H1 (cell line): Measurements from ENCODE around the gene EXT2. TPM values are rescaled to one million over a fixed set of nuclear protein-coding genes. Genes with fewer than 3 reads are reported as not detected.

ENCODE experiments used
- CTCF ChIA-PET: fragments of 300-600 bp; sonication (Branson Sonifier 250); formaldehyde crosslinking; loops from one replicate; lab custom pipeline; 2021; ENCODE audit not compliant: partially characterized antibody; lab: Charles Lee
- POLR2A ChIA-PET: fragments of 300-600 bp; sonication (Branson Sonifier 250); formaldehyde crosslinking; loops from one replicate; lab custom pipeline; 2021; ENCODE audit warnings: inconsistent platforms; ENCODE audit not compliant: partially characterized antibody; lab: Charles Lee
- DNase-seq, 2 experiments: peaks; one replicate each; pipeline versions ENCODE4 v3.0.0 to v3.0.0-alpha.2; 2010 to 2022; ENCODE audit warnings: low spot score in 2 of 2, low read depth in 1 of 2, mixed read lengths in 1 of 2
- FAIRE-seq: peaks from 2 replicates; lab custom pipeline; 2011; peaks lifted over from hg19 to GRCh38; lab: Jason Lieb, UNC
- H2AFZ ChIP-seq: 2 replicates; pipeline ENCODE4 v1.8.1; 2012; ENCODE audit warnings: low read length, inconsistent platforms
- H2AK5ac ChIP-seq: 2 replicates; pipeline ENCODE4 v1.6.1; 2013; ENCODE audit warnings: low read depth, low read length
- H2BK120ac ChIP-seq: replicated peaks from 2 replicates; pipeline ENCODE3; 2013; ENCODE audit warnings: low read depth, low read length, inconsistent platforms
- H2BK12ac ChIP-seq: 2 replicates; pipeline ENCODE4 v1.6.1; 2013; ENCODE audit warnings: low read depth, low read length
- H2BK15ac ChIP-seq: 2 replicates; pipeline ENCODE4 v1.6.1; 2013; ENCODE audit warnings: low read length
- H2BK20ac ChIP-seq: 2 replicates; pipeline ENCODE4 v1.6.1; 2013; ENCODE audit warnings: low read length
- H2BK5ac ChIP-seq: 2 replicates; pipeline ENCODE4 v1.6.1; 2013; ENCODE audit warnings: low read depth, low read length
- H3K14ac ChIP-seq: 2 replicates; pipeline ENCODE4 v1.6.1; 2013; ENCODE audit warnings: inconsistent platforms; ENCODE audit not compliant: insufficient read length
- H3K18ac ChIP-seq: 2 replicates; pipeline ENCODE4 v1.6.1; 2013; ENCODE audit warnings: low read length; ENCODE audit errors: extremely low read depth
- H3K23ac ChIP-seq: 2 replicates; pipeline ENCODE4 v1.6.1; 2013; ENCODE audit warnings: inconsistent platforms; ENCODE audit not compliant: insufficient read length
- H3K23me2 ChIP-seq: 2 replicates; pipeline ENCODE4 v1.6.1; 2013; ENCODE audit warnings: low read depth, low read length
- H3K27ac ChIP-seq: 2 replicates; pipeline ENCODE4 v1.6.1; 2011; ENCODE audit warnings: low read depth, low read length, inconsistent platforms
- H3K27me3 ChIP-seq, 4 experiments: replicated peaks in 1 of 4; 1 replicate in 1 of 4; 2 replicates in 3 of 4; pipeline versions ENCODE4 v1.6.1 to v1.8.1; 2011 to 2013; ENCODE audit warnings: low read length in 3 of 4, mild to moderate bottlenecking in 3 of 4, inconsistent platforms in 2 of 4, mixed read lengths in 2 of 4, moderate library complexity in 1 of 4; ENCODE audit not compliant: control insufficient read depth in 3 of 4, insufficient read depth in 3 of 4; ENCODE audit errors: extremely low read depth in 1 of 4
- H3K36me3 ChIP-seq, 4 experiments: 2 replicates each; pipeline versions ENCODE4 v1.6.1 to v1.8.1; 2011 to 2013; ENCODE audit warnings: mild to moderate bottlenecking in 4 of 4, low read length in 3 of 4, moderate library complexity in 2 of 4, control low read depth in 1 of 4, inconsistent platforms in 1 of 4; ENCODE audit not compliant: insufficient read depth in 4 of 4, control insufficient read depth in 2 of 4
- H3K4ac ChIP-seq: replicated peaks from 2 replicates; pipeline ENCODE3; 2013; ENCODE audit warnings: low read length, low read depth, mixed read lengths, inconsistent platforms; ENCODE audit not compliant: insufficient read length
- H3K4me1 ChIP-seq, 4 experiments: replicated peaks in 1 of 4; 1 replicate in 1 of 4; 2 replicates in 3 of 4; pipeline versions ENCODE4 v1.6.1 to v1.8.1; 2011 to 2013; ENCODE audit warnings: low read length in 3 of 4, inconsistent platforms in 2 of 4, mixed read lengths in 1 of 4; ENCODE audit not compliant: insufficient read depth in 4 of 4, control insufficient read depth in 3 of 4
- H3K4me2 ChIP-seq, 2 experiments: 2 replicates each; pipeline versions ENCODE4 v1.6.1 to v1.8.1; 2011 to 2013; ENCODE audit warnings: low read depth in 2 of 2, low read length in 2 of 2, control low read depth in 1 of 2, inconsistent platforms in 1 of 2, mild to moderate bottlenecking in 1 of 2; ENCODE audit not compliant: insufficient read depth in 1 of 2
- H3K4me3 ChIP-seq, 4 experiments: fragments of 200-600, 300-600 bp in 1 of 4; sonication (generic), shearing (Covaris generic), sonication (Bioruptor Twin) in 1 of 4; 2 replicates each; pipeline versions ENCODE4 v1.5.1 to v1.8.1; 2011 to 2016; ENCODE audit warnings: low read length in 4 of 4, low read depth in 3 of 4, control low read depth in 2 of 4, inconsistent platforms in 2 of 4, mild to moderate bottlenecking in 2 of 4, mixed read lengths in 1 of 4, moderate library complexity in 1 of 4; ENCODE audit not compliant: insufficient read depth in 2 of 4; ENCODE audit errors: extremely low read depth in 1 of 4
- H3K56ac ChIP-seq: replicated peaks from 2 replicates; pipeline ENCODE3; 2013; ENCODE audit warnings: low read depth, mild to moderate bottlenecking, mixed read lengths, low read length, inconsistent platforms; ENCODE audit not compliant: insufficient read length
- H3K79me1 ChIP-seq: 2 replicates; pipeline ENCODE4 v1.6.1; 2013; ENCODE audit warnings: low read depth, low read length, control low read depth
- H3K79me2 ChIP-seq, 2 experiments: 2 replicates each; pipeline versions ENCODE4 v1.6.1 to v1.8.1; 2012 to 2013; ENCODE audit warnings: low read length in 2 of 2, mild to moderate bottlenecking in 2 of 2, inconsistent platforms in 1 of 2; ENCODE audit not compliant: insufficient read depth in 2 of 2, control insufficient read depth in 1 of 2
- H3K9ac ChIP-seq, 4 experiments: replicated peaks in 1 of 4; 1 replicate in 1 of 4; 2 replicates in 3 of 4; pipeline versions ENCODE4 v1.6.1 to v1.8.1; 2011 to 2013; ENCODE audit warnings: low read depth in 3 of 4, low read length in 3 of 4, control low read depth in 2 of 4, mild to moderate bottlenecking in 2 of 4, moderate library complexity in 2 of 4, inconsistent platforms in 1 of 4; ENCODE audit errors: extremely low read depth in 1 of 4
- H3K9me3 ChIP-seq, 2 experiments: 2 replicates each; pipeline versions ENCODE4 v1.6.1 to v1.8.1; 2012 to 2013; ENCODE audit warnings: mild to moderate bottlenecking in 2 of 2, moderate library complexity in 2 of 2, control low read depth in 1 of 2, inconsistent platforms in 1 of 2, low read depth in 1 of 2, low read length in 1 of 2, mixed read lengths in 1 of 2; ENCODE audit not compliant: insufficient read depth in 2 of 2
- H4K20me1 ChIP-seq, 2 experiments: replicated peaks in 1 of 2; 2 replicates each; pipeline versions ENCODE3 to v1.8.1; 2011 to 2013; ENCODE audit warnings: inconsistent platforms in 2 of 2, low read length in 2 of 2, mild to moderate bottlenecking in 1 of 2; ENCODE audit not compliant: insufficient read depth in 2 of 2, control insufficient read depth in 1 of 2
- H4K5ac ChIP-seq: 2 replicates; pipeline ENCODE4 v1.6.1; 2013; ENCODE audit warnings: low read length, low read depth, mixed read lengths, inconsistent platforms; ENCODE audit not compliant: insufficient read length
- H4K8ac ChIP-seq: 2 replicates; pipeline ENCODE4 v1.8.0; 2013; ENCODE audit warnings: mild to moderate bottlenecking, moderate library complexity, low read length, inconsistent platforms; ENCODE audit not compliant: insufficient read depth; ENCODE audit errors: extremely low read depth
- H4K91ac ChIP-seq: replicated peaks from 2 replicates; pipeline ENCODE3; 2013; ENCODE audit warnings: low read length, mixed read lengths, inconsistent platforms; ENCODE audit not compliant: insufficient read length
- ASH2L ChIP-seq: fragments of 200-600, 300-600 bp; sonication (generic); IDR thresholded peaks from one replicate; pipeline ENCODE4 v1.7.1; 2017; ENCODE audit warnings: low read length
- CEBPB ChIP-seq: IDR thresholded peaks from 2 replicates; pipeline ENCODE4 v1.6.1; 2012; ENCODE audit warnings: low read depth, low read length
- EGR1 ChIP-seq: IDR thresholded peaks from 2 replicates; pipeline ENCODE4 v1.6.1; 2011; ENCODE audit warnings: low read depth, low read length, borderline replicate concordance
- FOSL1 ChIP-seq: IDR thresholded peaks from 2 replicates; pipeline ENCODE4 v1.6.1; 2011; ENCODE audit warnings: mild to moderate bottlenecking, low read depth, low read length, moderate library complexity; ENCODE audit not compliant: insufficient read depth
- GABPA ChIP-seq: IDR thresholded peaks from 2 replicates; pipeline ENCODE4 v1.6.1; 2011; ENCODE audit warnings: mild to moderate bottlenecking, low read length, moderate library complexity, borderline replicate concordance; ENCODE audit not compliant: insufficient read depth
- GTF2F1 ChIP-seq: IDR thresholded peaks from 2 replicates; pipeline ENCODE4 v1.6.1; 2012; ENCODE audit warnings: low read depth, low read length, improper control_type of control experiment, borderline replicate concordance
- HDAC2 ChIP-seq, 2 experiments: fragments of 300-600 bp in 1 of 2; sonication (generic) in 1 of 2; IDR thresholded peaks; 2 replicates each; pipeline ENCODE4 v1.6.1; 2011 to 2012; ENCODE audit warnings: low read depth in 2 of 2, low read length in 2 of 2, mild to moderate bottlenecking in 2 of 2, moderate library complexity in 2 of 2, borderline replicate concordance in 1 of 2, inconsistent platforms in 1 of 2
- KDM5A ChIP-seq: fragments of 200-600 bp; IDR thresholded peaks from 2 replicates; pipeline ENCODE4 v1.7.1; 2012; ENCODE audit warnings: mild to moderate bottlenecking, low read length, inconsistent platforms, mixed read lengths
- MAFK ChIP-seq: IDR thresholded peaks from 2 replicates; pipeline ENCODE4 v1.6.1; 2012; ENCODE audit warnings: low read depth, mild to moderate bottlenecking, improper control_type of control experiment, low read length
- NANOG ChIP-seq: IDR thresholded peaks from 2 replicates; pipeline ENCODE4 v1.6.1; 2011; ENCODE audit warnings: low read length, low read depth, mild to moderate bottlenecking, inconsistent platforms; ENCODE audit not compliant: insufficient read depth, poor library complexity, severe bottlenecking
- RFX5 ChIP-seq: IDR thresholded peaks from 2 replicates; pipeline ENCODE4 v1.6.1; 2011; ENCODE audit warnings: low read depth, low read length, improper control_type of control experiment, borderline replicate concordance
- RXRA ChIP-seq: IDR thresholded peaks from 2 replicates; pipeline ENCODE4 v1.6.1; 2011; ENCODE audit warnings: low read depth, mild to moderate bottlenecking, low read length, moderate library complexity; ENCODE audit not compliant: insufficient read depth
- TAF1 ChIP-seq: IDR thresholded peaks from 2 replicates; pipeline ENCODE4 v1.6.1; 2011; ENCODE audit warnings: mild to moderate bottlenecking, low read depth, low read length
- TAF7 ChIP-seq: optimal IDR thresholded peaks from 2 replicates; pipeline ENCODE3; 2011; ENCODE audit warnings: low read depth, mild to moderate bottlenecking, inconsistent platforms, low read length, moderate library complexity, borderline replicate concordance
- WGBS, 2 experiments: shearing (Covaris generic) in 1 of 2; methylation state at CpG; one replicate each; pipeline versions ENCODE4 v1.1.6 to v1.1.7; 2013 to 2015; ENCODE audit warnings: low lambda C conversion rate in 2 of 2, mixed read lengths in 2 of 2, inconsistent platforms in 1 of 2, low coverage in 1 of 2, missing lambda C conversion rate in 1 of 2; ENCODE audit not compliant: insufficient replicate concordance in 2 of 2, insufficient coverage in 1 of 2, insufficient read length in 1 of 2; ENCODE audit errors: extremely low coverage in 1 of 2, missing lambda C conversion rate in 1 of 2; 5-methylcytosine and 5-hydroxymethylcytosine counted together
- polyA plus RNA-seq, 7 experiments: library from polyadenylated mRNA; depleted of rRNA in 3 of 7; stranded (reverse) in 5 of 7; unstranded in 2 of 7; fragments of >200 nt in 5 of 7; fragments of 200-250 nt in 2 of 7; gene quantifications; 1 replicate in 5 of 7; 2 replicates in 1 of 7; 4 replicates in 1 of 7; pipeline versions ENCODE4 v1.2.1 to v1.2.3, GENCODE V29; 2011 to 2013; ENCODE audit warnings: missing spikeins in 2 of 7, mixed read lengths in 2 of 7
- total RNA-seq: library from RNA; stranded (reverse); fragmentation: NEBNext Ultra II Directional; extraction: Animal tissue kit (Norgen Biotek cat#: 25700); gene quantifications from 2 replicates; pipeline ENCODE4 v1.2.1, GENCODE V29; 2021

The EXT2 gene
- total and polyA plus RNA-seq, 2 of the 8 experiments (the other 6 are each of a cell fraction or from before 2014, with no cell fraction given), result 29.8 to 42.8 TPM

GRCh38 chr11:44047931-44048431, 47.5 kb upstream of the EXT2 start, which contains the start of gene ACCSL:
Gene ACCSL (plus strand): TSS chr11:44047981. CDS start chr11:44048037, 56 bp downstream.
- H4K91ac ChIP-seq, result no peak within 1 kb of the TSS
- no peak within 1 kb of the TSS for H2BK12ac ChIP-seq
- H3K9ac ChIP-seq, result no peak within 1 kb of the TSS
- no peaks in the 10 kb centered on the region; the same call in 1 of the 2 replicates for H3K79me1 ChIP-seq
- no peaks in the 10 kb centered on the region for H3K23me2 ChIP-seq
- no peak within 1 kb of the TSS for H3K18ac ChIP-seq
- WGBS, 2 experiments, result 94% methylated on average over 11 of the region's 12 CpGs; no CpG with 5 or more reads in 1 of the 2 experiments
- no peaks in the 10 kb centered on the region for H3K36me3 ChIP-seq
- H2BK5ac ChIP-seq, result no peak within 1 kb of the TSS
- POLR2A ChIA-PET, result no interaction called here
- CTCF ChIA-PET, result interaction anchor here (0.6 to 1.9 kb wide), 4 partner anchors 10 to 158 kb away, joined by 3 to 5 read pairs (median 4); partner anchors contain the start of gene C11orf96
- H3K14ac ChIP-seq, result no peak within 1 kb of the TSS
- no peak within 1 kb of the TSS for H3K4ac ChIP-seq
- DNase-seq (no peak), FAIRE-seq (no peak)
- H4K8ac ChIP-seq, result no peak within 1 kb of the TSS; the same call in 1 of the 2 replicates
- no peak within 1 kb of the TSS for H3K56ac ChIP-seq
- no peaks in the 10 kb centered on the region for H4K20me1 ChIP-seq
- no peaks in the 10 kb centered on the region for H3K4me1 ChIP-seq
- no peaks in the 10 kb centered on the region for H3K27me3 ChIP-seq
- H2AK5ac ChIP-seq, result no peak within 1 kb of the TSS
- H3K23ac ChIP-seq, result no peak within 1 kb of the TSS
- H2BK15ac ChIP-seq, result no peak within 1 kb of the TSS
- H3K4me3 ChIP-seq, result no peak within 1 kb of the TSS
- no peak within 1 kb of the TSS for H2BK120ac ChIP-seq
- H2AFZ ChIP-seq, result no peak within 1 kb of the TSS
- H4K5ac ChIP-seq, result no peak within 1 kb of the TSS
- H3K9me3 ChIP-seq, result no peaks in the 10 kb centered on the region
- no peak within 1 kb of the TSS; the same call in 1 of the 2 replicates for H2BK20ac ChIP-seq
- no peak within 1 kb of the TSS for H3K27ac ChIP-seq
- no peak within 1 kb of the TSS for H3K4me2 ChIP-seq
- H3K79me2 ChIP-seq, result no peaks in the 10 kb centered on the region
- no peak for TF ChIP-seq GABPA
- no peak for TF ChIP-seq HDAC2 (IDR thresholded peaks at IDR 0.05; ENCODE audit: borderline replicate concordance in 1 of 2, low read depth in 2 of 2, low read length in 2 of 2)
- no peak for TF ChIP-seq FOSL1
- TF ChIP-seq RFX5, result no peak
- no peak for TF ChIP-seq KDM5A
- no peak for TF ChIP-seq NANOG
- TF ChIP-seq EGR1, result no peak
- no peak for TF ChIP-seq TAF1
- TF ChIP-seq TAF7, result no peak
- TF ChIP-seq MAFK, result no peak
- TF ChIP-seq RXRA, result no peak
- no peak for TF ChIP-seq GTF2F1
- no peak for TF ChIP-seq ASH2L
- TF ChIP-seq CEBPB, result no peak
